Endothelial cell of umbilical vein (primary cell): ENCODE results near the gene EMC9. TPM values are rescaled to one million over a fixed set of nuclear protein-coding genes. Genes with fewer than 3 reads are reported as not detected.

Experiments used
- BruUV-seq: library from RNA; stranded (reverse); fragments of 400-500 nt; replicated peaks from 2 replicates; lab custom pipeline; 2021; lab: Mats Ljungman, UMichigan
- CTCF ChIA-PET: fragments of 300-600, 350-600 bp; sonication (Branson Sonifier 250); formaldehyde crosslinking; loops from one replicate; lab custom pipeline; 2021; ENCODE audit warnings: antibody characterized with exemption, inconsistent platforms; lab: Charles Lee
- POLR2A ChIA-PET: fragments of 300-600, 350-600 bp; sonication (Branson Sonifier 250); formaldehyde crosslinking; loops from one replicate; lab custom pipeline; 2021; ENCODE audit warnings: antibody characterized with exemption, inconsistent platforms; lab: Charles Lee
- DNase-seq: peaks from one replicate; pipeline ENCODE4 v3.0.0-alpha.2; 2011; ENCODE audit warnings: low read depth, low spot score
- FAIRE-seq: peaks from 2 replicates; lab custom pipeline; 2011; peaks lifted over from hg19 to GRCh38; lab: Jason Lieb, UNC
- H2AFZ ChIP-seq: 2 replicates; pipeline ENCODE4 v1.6.0; 2012; ENCODE audit warnings: low read depth, low read length, control low read depth, inconsistent platforms
- H3K27ac ChIP-seq: 2 replicates; pipeline ENCODE4 v1.5.1; 2011; ENCODE audit warnings: low read depth, mild to moderate bottlenecking, control low read depth, low read length, moderate library complexity; ENCODE audit not compliant: insufficient read depth
- H3K27me3 ChIP-seq, 2 experiments: 2 replicates each; pipeline versions ENCODE4 v1.6.0 to v1.6.1; 2011; ENCODE audit warnings: low read length in 2 of 2, mixed read lengths in 1 of 2; ENCODE audit not compliant: control insufficient read depth in 2 of 2, insufficient read depth in 2 of 2
- H3K36me3 ChIP-seq, 2 experiments: 2 replicates in 1 of 2; 3 replicates in 1 of 2; pipeline ENCODE4 v1.5.1; 2011; ENCODE audit warnings: low read length in 2 of 2, mild to moderate bottlenecking in 1 of 2, moderate library complexity in 1 of 2; ENCODE audit not compliant: control insufficient read depth in 2 of 2, insufficient read depth in 2 of 2; ENCODE audit errors: extremely low read depth in 1 of 2
- H3K4me1 ChIP-seq: 3 replicates; pipeline ENCODE4 v1.5.1; 2011; ENCODE audit warnings: mild to moderate bottlenecking, low read length; ENCODE audit not compliant: control insufficient read depth, insufficient read depth; ENCODE audit errors: extremely low read depth
- H3K4me2 ChIP-seq: 2 replicates; pipeline ENCODE4 v1.6.1; 2011; ENCODE audit warnings: low read length, control low read depth, mixed read lengths; ENCODE audit not compliant: insufficient read depth
- H3K4me3 ChIP-seq, 3 experiments: fragments of 200-600 bp in 1 of 3; sonication (generic), shearing (Covaris generic) in 1 of 3; replicated peaks in 1 of 3; 2 replicates each; pipeline ENCODE4 v1.5.1; 2011 to 2016; ENCODE audit warnings: control low read depth in 3 of 3, low read length in 3 of 3, mild to moderate bottlenecking in 2 of 3, inconsistent platforms in 1 of 3, low read depth in 1 of 3, moderate library complexity in 1 of 3; ENCODE audit not compliant: insufficient read depth in 1 of 3
- H3K79me2 ChIP-seq: 2 replicates; pipeline ENCODE4 v1.6.0; 2012; ENCODE audit warnings: low read length, inconsistent platforms; ENCODE audit not compliant: control insufficient read depth, insufficient read depth
- H3K9ac ChIP-seq: replicated peaks from 2 replicates; pipeline ENCODE3; 2011; ENCODE audit warnings: low read length, control low read depth; ENCODE audit not compliant: insufficient read depth; ENCODE audit errors: extremely low read depth
- H3K9me1 ChIP-seq: replicated peaks from 3 replicates; pipeline ENCODE4 v1.6.0; 2011; ENCODE audit warnings: mild to moderate bottlenecking, low read length; ENCODE audit not compliant: control insufficient read depth, insufficient read depth; ENCODE audit errors: extremely low read depth
- H3K9me3 ChIP-seq: replicated peaks from 2 replicates; pipeline ENCODE4 v1.5.1; 2012; ENCODE audit warnings: low read length, inconsistent platforms; ENCODE audit not compliant: control insufficient read depth, insufficient read depth
- H4K20me1 ChIP-seq: replicated peaks from 2 replicates; pipeline ENCODE3; 2011; ENCODE audit warnings: mild to moderate bottlenecking, low read length; ENCODE audit not compliant: control insufficient read depth, insufficient read depth; ENCODE audit errors: extremely low read depth
- EZH2 ChIP-seq: IDR thresholded peaks from 2 replicates; pipeline ENCODE4 v1.6.1; 2012; ENCODE audit warnings: borderline replicate concordance, low read depth, mild to moderate bottlenecking, moderate library complexity, low read length, inconsistent platforms; ENCODE audit not compliant: severe bottlenecking
- FOS ChIP-seq: IDR thresholded peaks from 2 replicates; pipeline ENCODE4 v1.6.1; 2011; ENCODE audit warnings: mild to moderate bottlenecking, low read length, moderate library complexity, borderline replicate concordance; ENCODE audit not compliant: insufficient read depth
- GATA2 ChIP-seq: IDR thresholded peaks from 2 replicates; pipeline ENCODE4 v1.7.0; 2011; ENCODE audit warnings: low read depth, mild to moderate bottlenecking, moderate library complexity, mixed read lengths, low read length; ENCODE audit not compliant: insufficient read length, insufficient read depth
- JUN ChIP-seq: IDR thresholded peaks from 2 replicates; pipeline ENCODE4 v1.6.1; 2011; ENCODE audit warnings: borderline replicate concordance, low read depth; ENCODE audit not compliant: insufficient read length, insufficient read depth
- MYC ChIP-seq: IDR thresholded peaks from one replicate; pipeline ENCODE4 v1.6.1; 2011; ENCODE audit warnings: mild to moderate bottlenecking, low read depth, low read length
- POLR2A ChIP-seq: IDR thresholded peaks from 2 replicates; pipeline ENCODE4 v1.6.1; 2012; ENCODE audit warnings: low read depth, mild to moderate bottlenecking, control low read depth, low read length
- POLR2AphosphoS5 ChIP-seq: IDR thresholded peaks from 2 replicates; pipeline ENCODE4 v1.6.1; 2012; ENCODE audit warnings: low read depth, mild to moderate bottlenecking, control low read depth, low read length, moderate library complexity; ENCODE audit not compliant: insufficient read depth
- dilution Hi-C: fragments of 300-500 bp; cut with MboI; formaldehyde crosslinking; loops from one replicate; pipeline ENCODE4 v1.15.0; 2019; ENCODE audit warnings: low sequenced_read_pairs; ENCODE audit not compliant: extremely low pct_ligation_motif_present
- intact Hi-C: fragments of 100-400 bp; cut with micrococcal nuclease; formaldehyde crosslinking; loops from one replicate; pipeline ENCODE4 v1.10.0; 2022
- polyA plus RNA-seq, 4 experiments: library from polyadenylated mRNA; depleted of rRNA in 3 of 4; stranded (reverse) in 3 of 4; unstranded in 1 of 4; fragments of >200 nt; gene quantifications; 2 replicates each; pipeline versions ENCODE4 v1.2.1 to v1.2.3, GENCODE V29; 2011 to 2012; ENCODE audit warnings: missing spikeins in 1 of 4
- total RNA-seq: library from RNA; stranded (reverse); gene quantifications from 2 replicates; pipeline ENCODE4 v1.2.3, GENCODE V29; 2021
- TF ChIP-seq, protein P1 (sequence below), 2 donors: IDR thresholded peaks; 1 replicate in 1 of 2; 2 replicates in 1 of 2; pipeline ENCODE4 v1.5.1; 2011; ENCODE audit warnings: low read length in 2 of 2, mild to moderate bottlenecking in 2 of 2, moderate library complexity in 2 of 2, control low read depth in 1 of 2, inconsistent platforms in 1 of 2, low read depth in 1 of 2; ENCODE audit not compliant: insufficient read depth in 1 of 2; ENCODE audit errors: extremely low read depth in 1 of 2
- TF ChIP-seq, protein P2 (sequence below): IDR thresholded peaks from 2 replicates; pipeline ENCODE4 v1.6.1; 2011; ENCODE audit not compliant: insufficient read depth, insufficient read length

EMC9 gene
- total and polyA plus RNA-seq, 2 donors (not counting 3 experiments of a cell fraction or from before 2014, with no cell fraction given): 21.8 to 31.8 TPM

DNA sequence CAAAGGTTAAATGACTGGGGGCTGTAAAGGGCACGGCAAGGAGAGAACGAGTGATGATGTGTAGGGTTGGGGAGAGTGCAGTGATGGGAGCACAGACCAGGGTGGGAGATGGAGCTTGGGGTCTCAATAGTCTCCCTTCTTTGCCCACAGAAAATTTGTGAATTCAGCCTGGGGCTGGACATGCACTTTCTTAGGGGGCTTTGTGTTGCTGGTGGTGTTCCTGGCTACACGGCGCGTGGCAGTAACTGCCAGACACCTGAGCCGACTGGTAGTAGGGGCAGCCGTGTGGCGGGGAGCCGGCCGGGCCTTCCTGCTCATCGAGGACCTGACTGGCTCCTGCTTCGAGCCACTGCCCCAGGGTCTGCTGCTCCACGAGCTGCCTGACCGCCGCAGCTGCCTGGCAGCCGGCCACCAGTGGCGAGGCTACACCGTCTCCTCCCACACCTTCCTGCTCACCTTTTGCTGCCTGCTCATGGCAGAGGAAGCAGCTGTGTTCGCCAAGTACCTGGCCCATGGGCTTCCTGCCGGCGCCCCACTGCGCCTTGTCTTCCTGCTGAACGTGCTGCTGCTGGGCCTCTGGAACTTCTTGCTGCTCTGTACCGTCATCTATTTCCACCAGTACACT lies 9.2 kb downstream of the EMC9 start:
- Histone ChIP-seq H4K20me1 (no peaks in the 10 kb centered on the region), H3K27ac (no peak overlapping the region), H2AFZ (no peak overlapping the region), H3K4me3 (no peak overlapping the region), H3K79me2 (peaks cover 5% of the 10 kb centered on the region), H3K9ac (no peak overlapping the region), H3K9me1 (no peaks in the 10 kb centered on the region), H3K9me3 (no peaks in the 10 kb centered on the region), H3K27me3 (no peaks in the 10 kb centered on the region), H3K36me3 (no peaks in the 10 kb centered on the region), H3K4me1 (peaks cover 11% of the 10 kb centered on the region), H3K4me2 (no peak overlapping the region)
- TF ChIP-seq GATA2 (no peak), EZH2 (no peak), POLR2AphosphoS5 (no peak)
- TF ChIP-seq, protein P1, sequence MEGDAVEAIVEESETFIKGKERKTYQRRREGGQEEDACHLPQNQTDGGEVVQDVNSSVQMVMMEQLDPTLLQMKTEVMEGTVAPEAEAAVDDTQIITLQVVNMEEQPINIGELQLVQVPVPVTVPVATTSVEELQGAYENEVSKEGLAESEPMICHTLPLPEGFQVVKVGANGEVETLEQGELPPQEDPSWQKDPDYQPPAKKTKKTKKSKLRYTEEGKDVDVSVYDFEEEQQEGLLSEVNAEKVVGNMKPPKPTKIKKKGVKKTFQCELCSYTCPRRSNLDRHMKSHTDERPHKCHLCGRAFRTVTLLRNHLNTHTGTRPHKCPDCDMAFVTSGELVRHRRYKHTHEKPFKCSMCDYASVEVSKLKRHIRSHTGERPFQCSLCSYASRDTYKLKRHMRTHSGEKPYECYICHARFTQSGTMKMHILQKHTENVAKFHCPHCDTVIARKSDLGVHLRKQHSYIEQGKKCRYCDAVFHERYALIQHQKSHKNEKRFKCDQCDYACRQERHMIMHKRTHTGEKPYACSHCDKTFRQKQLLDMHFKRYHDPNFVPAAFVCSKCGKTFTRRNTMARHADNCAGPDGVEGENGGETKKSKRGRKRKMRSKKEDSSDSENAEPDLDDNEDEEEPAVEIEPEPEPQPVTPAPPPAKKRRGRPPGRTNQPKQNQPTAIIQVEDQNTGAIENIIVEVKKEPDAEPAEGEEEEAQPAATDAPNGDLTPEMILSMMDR (IDR thresholded peaks at IDR 0.05; ENCODE audit: extremely low read depth in 1 of 2, insufficient read depth in 1 of 2, low read depth in 1 of 2, low read length in 2 of 2): no peak
- no peak for DNase-seq
- dilution Hi-C loops: no loop called here
- BruUV-seq: no TSS peak
- ChIA-PET CTCF (no interaction called here), POLR2A (no interaction called here)
- intact Hi-C loops: no loop called here
- FAIRE-seq: no peak

DNA sequence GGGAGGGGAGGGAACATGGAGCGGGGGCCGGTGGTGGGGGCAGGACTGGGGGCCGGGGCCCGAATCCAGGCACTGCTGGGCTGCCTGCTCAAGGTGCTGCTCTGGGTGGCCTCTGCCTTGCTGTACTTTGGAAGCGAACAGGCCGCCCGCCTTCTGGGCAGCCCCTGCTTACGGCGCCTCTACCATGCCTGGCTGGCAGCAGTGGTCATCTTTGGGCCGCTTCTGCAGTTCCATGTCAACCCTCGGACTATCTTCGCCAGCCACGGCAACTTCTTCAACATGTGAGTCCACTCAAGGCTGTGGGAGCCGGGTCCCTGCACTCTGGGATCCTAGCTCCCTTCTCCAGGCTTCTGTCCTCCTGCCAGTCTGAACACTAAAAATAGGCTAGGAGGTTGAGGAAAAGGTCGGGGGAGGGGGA lies 9.8 kb downstream of the EMC9 start:
- Histone ChIP-seq H2AFZ (no peak overlapping the region), H3K79me2 (peaks cover 4% of the 10 kb centered on the region), H3K9ac (no peak overlapping the region), H3K9me1 (no peaks in the 10 kb centered on the region), H3K4me2 (no peak overlapping the region), H4K20me1 (no peaks in the 10 kb centered on the region), H3K4me3 (no peak overlapping the region), H3K27me3 (no peaks in the 10 kb centered on the region), H3K36me3 (no peaks in the 10 kb centered on the region), H3K27ac (no peak overlapping the region), H3K9me3 (no peaks in the 10 kb centered on the region), H3K4me1 (peaks cover 6% of the 10 kb centered on the region)
- TF ChIP-seq EZH2: no peak
- TF ChIP-seq FOS: no peak
- TF ChIP-seq JUN: no peak
- TF ChIP-seq, protein P1 (IDR thresholded peaks at IDR 0.05; ENCODE audit: extremely low read depth in 1 of 2, insufficient read depth in 1 of 2, low read depth in 1 of 2, low read length in 2 of 2): no peak
- TF ChIP-seq POLR2AphosphoS5: no peak
- no peak for TF ChIP-seq POLR2A
- TF ChIP-seq GATA2: no peak
- no peak for TF ChIP-seq MYC
- TF ChIP-seq, protein P2, sequence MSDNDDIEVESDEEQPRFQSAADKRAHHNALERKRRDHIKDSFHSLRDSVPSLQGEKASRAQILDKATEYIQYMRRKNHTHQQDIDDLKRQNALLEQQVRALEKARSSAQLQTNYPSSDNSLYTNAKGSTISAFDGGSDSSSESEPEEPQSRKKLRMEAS: no peak
- dilution Hi-C loops: no loop called here
- ChIA-PET POLR2A (interaction anchor here (0.6 kb wide), 1 partner anchor 15 kb away, joined by 3 read pairs; the partner anchor contains the start of gene PSME2), CTCF (no interaction called here)
- DNase-seq (no peak), FAIRE-seq (no peak)
- intact Hi-C loops: no loop called here
- no TSS peak for BruUV-seq
